Measurements from ENCODE around the gene SMAD6.
A peak's percentile ranks its signal among the peaks of the same experiment; 100 is the strongest.
"Not testable (repeated sequence)": the region's sequence is repeated elsewhere in the genome, so short reads cannot be mapped to it uniquely, and the experiment has no call there.

The SMAD6 gene

GRCh38 chr15:66677336-66677735 lies 24.7 kb upstream of the SMAD6 start:
- DNase-seq (ENCODE audit: low read depth) = no peak

DNA sequence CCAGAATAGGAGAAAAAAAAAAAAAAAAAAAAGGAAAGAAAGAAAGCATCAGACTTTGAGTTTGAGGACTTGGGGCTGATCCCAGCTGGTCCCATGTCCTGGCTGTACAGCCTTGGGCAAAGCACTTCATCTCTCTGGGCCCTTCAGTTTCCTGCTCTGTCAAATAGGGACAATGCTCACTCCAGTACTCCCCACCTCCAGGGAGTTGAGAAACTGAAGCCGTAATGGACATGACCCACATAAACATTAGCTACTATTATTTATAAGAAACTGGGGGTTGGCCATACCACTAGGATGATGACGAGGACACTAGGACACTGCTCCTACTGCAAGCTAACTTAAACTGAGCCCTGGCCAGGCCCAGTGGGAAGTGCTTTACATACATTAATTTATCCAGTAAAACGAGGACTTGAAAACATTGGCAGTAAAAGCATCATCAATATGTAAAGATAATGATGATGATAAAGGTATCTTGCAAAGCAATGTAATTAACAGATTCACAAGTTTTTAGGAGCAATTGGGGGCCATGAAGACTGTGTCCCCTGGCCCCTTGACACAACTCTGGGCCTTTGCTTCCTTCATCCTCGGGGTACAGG lies 22.9 kb upstream of the SMAD6 start:
- DNase-seq (ENCODE audit: low read depth) = no peak

DNA sequence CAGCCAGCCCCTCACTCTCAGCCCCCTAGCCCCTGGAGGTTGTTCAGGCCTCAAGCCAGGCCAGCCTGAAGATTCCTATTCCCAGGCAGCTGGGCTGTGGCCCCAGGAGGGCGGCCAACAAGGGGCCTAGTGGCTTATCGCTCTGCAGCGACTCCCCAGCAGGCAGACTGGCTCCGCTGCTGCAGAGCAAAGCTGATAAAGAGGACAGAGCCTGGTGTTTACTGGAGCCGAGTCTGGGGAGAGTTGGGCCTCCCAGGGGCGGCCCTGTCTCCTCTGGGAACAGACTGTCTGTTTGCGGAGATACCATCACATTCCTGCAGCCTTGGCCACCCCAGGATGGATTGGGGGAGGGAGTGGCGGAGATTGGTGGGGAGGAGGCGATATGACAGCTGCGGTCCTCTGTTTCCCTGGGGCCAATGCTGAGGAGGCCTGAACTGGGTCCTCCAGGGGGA lies 22.4 kb upstream of the SMAD6 start:
- no peak for DNase-seq (ENCODE audit: low read depth)

- no peak for DNase-seq (ENCODE audit: low read depth)
Observed at GRCh38 chr15:66680502-66680901, 21.5 kb upstream of the SMAD6 start.

GRCh38 chr15:66681395-66681794 lies 20.6 kb upstream of the SMAD6 start:
- no peak for DNase-seq (ENCODE audit: low read depth)

- DNase-seq (ENCODE audit: low read depth) = no peak
Observed at GRCh38 chr15:66682246-66682645, 19.8 kb upstream of the SMAD6 start.

- DNase-seq (ENCODE audit: low read depth) = no peak
Observed at GRCh38 chr15:66682865-66683264, 19.2 kb upstream of the SMAD6 start.

GRCh38 chr15:66684136-66684681 lies 17.8 kb upstream of the SMAD6 start:
- no peak for DNase-seq (ENCODE audit: low read depth)

GRCh38 chr15:66685638-66686150 lies 16.3 kb upstream of the SMAD6 start:
- no peak for DNase-seq (ENCODE audit: low read depth)

GRCh38 chr15:66690912-66691311 lies 11.1 kb upstream of the SMAD6 start:
- not testable (repeated sequence) for DNase-seq (ENCODE audit: low read depth)

DNA sequence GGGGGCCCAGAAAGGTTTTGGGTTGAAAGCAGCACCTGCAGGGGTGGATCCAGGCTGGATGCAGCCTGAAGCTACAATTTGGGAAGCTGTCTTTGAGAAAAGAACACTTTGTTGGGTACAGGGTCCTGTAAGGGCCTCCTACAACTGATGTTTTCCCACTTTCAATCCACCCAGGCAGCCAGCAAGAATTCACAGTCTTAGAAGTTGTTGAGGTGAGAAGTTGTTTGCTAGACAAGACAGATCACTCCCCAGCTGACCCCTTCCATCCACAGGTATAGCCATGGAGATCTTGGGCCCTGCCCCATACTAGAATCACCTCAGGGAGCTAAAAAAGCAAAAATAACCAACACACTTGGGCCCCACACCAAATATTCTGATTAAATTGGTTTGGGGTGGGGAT lies 10.3 kb upstream of the SMAD6 start:
- DNase-seq (ENCODE audit: low read depth) = no peak

DNA sequence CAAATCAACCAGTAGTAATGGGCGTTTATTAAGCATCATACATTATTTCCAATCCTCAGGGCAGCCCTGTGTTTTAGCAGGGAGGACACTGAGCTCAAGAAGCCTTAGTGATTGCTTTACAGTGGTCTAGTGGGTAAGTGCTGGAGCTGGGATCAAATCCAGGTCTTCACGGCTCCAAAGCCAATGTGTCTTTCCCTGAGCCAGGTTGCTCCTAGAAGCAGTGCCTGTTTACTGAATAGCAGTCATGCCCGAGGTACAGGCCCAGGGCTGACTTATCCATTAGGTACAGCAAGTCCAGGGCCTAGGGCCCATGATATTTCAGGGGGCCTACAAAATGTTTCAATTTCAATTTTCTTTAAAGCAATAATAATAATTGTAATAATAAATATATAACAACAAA lies 9.6 kb upstream of the SMAD6 start:
- no peak for DNase-seq (ENCODE audit: low read depth)

GRCh38 chr15:66692808-66693596 lies 9.0 kb upstream of the SMAD6 start:
- DNase-seq (ENCODE audit: low read depth) = no peak

GRCh38 chr15:66696770-66697169 lies 5.3 kb upstream of the SMAD6 start:
- DNase-seq (ENCODE audit: low read depth) = no peak

GRCh38 chr15:66698318-66698961 lies 3.6 kb upstream of the SMAD6 start:
- peak; percentile 43 for DNase-seq (ENCODE audit: low read depth)

DNA sequence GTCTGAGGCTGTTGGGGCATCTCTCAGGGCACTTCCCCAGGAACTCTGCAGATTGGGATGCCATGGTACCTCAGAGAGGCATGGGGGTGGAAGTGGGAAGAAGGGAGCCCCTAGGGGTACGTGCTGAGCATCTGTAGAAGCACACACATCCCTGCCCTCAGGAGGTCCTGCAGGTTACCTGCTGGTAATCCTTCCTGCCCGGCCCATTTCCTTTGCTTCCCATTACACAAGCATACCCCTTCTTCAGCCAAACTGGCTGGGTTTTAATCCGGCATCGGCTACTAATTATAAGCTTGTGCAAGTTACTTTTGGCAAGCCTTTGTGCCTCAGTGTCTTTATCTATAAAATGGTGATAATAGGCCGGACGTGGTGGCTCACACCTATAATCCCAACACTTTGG lies 3.1 kb upstream of the SMAD6 start:
- DNase-seq (ENCODE audit: low read depth) = no peak

DNA sequence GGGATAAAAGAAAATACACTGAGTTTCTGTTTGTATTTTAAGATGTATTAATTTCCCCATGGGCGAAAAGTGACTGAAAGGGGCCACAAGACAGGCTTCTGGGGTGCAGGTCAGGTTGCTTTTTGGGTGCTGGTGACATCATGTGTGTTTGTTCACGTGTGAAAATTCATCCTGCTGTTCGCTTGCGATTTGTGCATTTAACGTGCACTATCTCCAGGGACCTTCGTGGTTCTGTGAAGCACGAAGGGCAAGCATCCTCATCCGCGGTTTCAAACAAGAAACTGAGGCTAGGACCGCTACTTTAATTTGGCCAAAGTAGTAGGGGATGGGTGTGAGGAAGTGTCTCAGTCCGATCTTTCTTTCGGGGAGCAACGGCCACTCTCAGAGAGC lies 1.6 kb upstream of the SMAD6 start:
- no peak for DNase-seq (ENCODE audit: low read depth)

- peak; percentile 90 for DNase-seq (ENCODE audit: low read depth)
Observed at GRCh38 chr15:66700802-66701421, 1.1 kb upstream of the SMAD6 start.

- DNase-seq (ENCODE audit: low read depth) = no peak
Observed at GRCh38 chr15:66701422-66702034, 508 bp upstream of the SMAD6 start.

- DNase-seq (ENCODE audit: low read depth) = no peak
Observed at GRCh38 chr15:66702787-66703539, 927 bp downstream of the SMAD6 start.

GRCh38 chr15:66703540-66703941 lies 1.5 kb downstream of the SMAD6 start:
- DNase-seq (ENCODE audit: low read depth) = no peak

All from fibroblast of the conjunctiva (primary cell).